Right atrium auricular region (tissue), 2 donors: ENCODE results near the gene COMMD10. TPM values are rescaled to one million over a fixed set of nuclear protein-coding genes. Genes with fewer than 3 reads are reported as not detected.

Experiments
- DNase-seq: peaks from one replicate; pipeline ENCODE4 v3.0.0-alpha.2; 2019; ENCODE audit warnings: low spot score
- H3K27ac ChIP-seq, 2 donors: fragments of 200-600 bp; sonication (generic); 1 replicate in 1 of 2; 2 replicates in 1 of 2; pipeline ENCODE4 v1.5.1; 2016 to 2019
- H3K27me3 ChIP-seq, 2 donors: fragments of 200-600 bp; sonication (generic); one replicate each; pipeline versions ENCODE4 v1.5.1 to v1.6.0; 2017 to 2019
- H3K36me3 ChIP-seq: fragments of 200-600 bp; sonication (generic); one replicate; pipeline ENCODE4 v1.5.1; 2016
- H3K4me1 ChIP-seq, 2 donors: fragments of 200-600 bp; sonication (generic); one replicate each; pipeline versions ENCODE4 v1.5.1 to v1.6.0; 2017 to 2019
- H3K4me3 ChIP-seq, 2 donors: fragments of 200-600 bp; sonication (generic); 1 replicate in 1 of 2; 2 replicates in 1 of 2; pipeline ENCODE4 v1.5.1; 2017 to 2019; ENCODE audit warnings: mild to moderate bottlenecking in 1 of 2, moderate library complexity in 1 of 2
- H3K9me3 ChIP-seq, 2 donors: fragments of 200-600 bp; sonication (generic); one replicate each; pipeline ENCODE4 v1.5.1; 2019
- CTCF ChIP-seq, 2 donors: fragments of 200-600 bp; sonication (generic); IDR thresholded peaks; one replicate each; pipeline ENCODE4 v1.5.1; 2019; ENCODE audit warnings: antibody characterized with exemption in 2 of 2
- total RNA-seq, 2 donors: library from RNA; depleted of rRNA; stranded (reverse); fragments of >200 nt; gene quantifications; one replicate each; pipeline ENCODE4 v1.1.0, GENCODE V29; 2016

COMMD10 gene
- total RNA-seq, 2 donors from 2014 or later, result 20.2 to 43.6 TPM

GRCh38 chr5:116145416-116145815 lies 60.6 kb downstream of the COMMD10 start:
- Histone ChIP-seq H3K4me1 (no peaks in the 10 kb centered on the region), H3K27ac (no peak overlapping the region), H3K27me3 (no peaks in the 10 kb centered on the region), H3K36me3 (no peaks in the 10 kb centered on the region), H3K9me3 (no peaks in the 10 kb centered on the region), H3K4me3 (no peak overlapping the region)
- no peak for TF ChIP-seq CTCF (IDR thresholded peaks at IDR 0.05)
- DNase-seq, result no peak

DNA sequence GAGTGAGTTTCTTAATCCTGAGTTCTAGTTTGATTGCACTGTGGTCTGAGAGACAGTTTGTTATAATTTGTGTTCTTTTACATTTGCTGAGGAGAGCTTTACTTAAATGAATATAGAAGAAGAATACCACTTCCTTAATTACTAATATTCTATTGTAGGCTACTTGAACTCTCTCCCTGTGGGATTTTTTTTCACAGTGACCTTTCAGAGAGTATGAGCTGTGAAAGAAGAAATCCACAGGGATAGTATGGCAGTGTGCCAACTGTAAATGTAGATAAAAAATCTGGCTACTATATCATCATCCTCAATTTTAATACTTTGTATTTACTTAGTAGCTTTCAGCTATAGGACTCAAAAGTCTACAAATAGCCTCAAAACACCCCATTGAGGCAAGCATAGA lies 67.3 kb downstream of the COMMD10 start:
- Histone ChIP-seq H3K36me3 (no peaks in the 10 kb centered on the region), H3K27ac (no peak overlapping the region), H3K9me3 (no peaks in the 10 kb centered on the region), H3K4me3 (no peak overlapping the region), H3K4me1 (peaks cover 0 to 11% of the 10 kb centered on the region in 2 donors), H3K27me3 (no peaks in the 10 kb centered on the region)
- DNase-seq, result no peak
- no peak for TF ChIP-seq CTCF (IDR thresholded peaks at IDR 0.05)

- H3K27ac ChIP-seq, result no peak overlapping the region
- no peaks in the 10 kb centered on the region for H3K27me3 ChIP-seq
- no peak overlapping the region for H3K4me3 ChIP-seq
- H3K4me1 ChIP-seq, result peaks cover 0 to 11% of the 10 kb centered on the region in 2 donors
- no peak for TF ChIP-seq CTCF (IDR thresholded peaks at IDR 0.05)
- no peaks in the 10 kb centered on the region for H3K9me3 ChIP-seq
- no peaks in the 10 kb centered on the region for H3K36me3 ChIP-seq
- no peak for DNase-seq
Measured at GRCh38 chr5:116153687-116154174, 68.9 kb downstream of the COMMD10 start.

DNA sequence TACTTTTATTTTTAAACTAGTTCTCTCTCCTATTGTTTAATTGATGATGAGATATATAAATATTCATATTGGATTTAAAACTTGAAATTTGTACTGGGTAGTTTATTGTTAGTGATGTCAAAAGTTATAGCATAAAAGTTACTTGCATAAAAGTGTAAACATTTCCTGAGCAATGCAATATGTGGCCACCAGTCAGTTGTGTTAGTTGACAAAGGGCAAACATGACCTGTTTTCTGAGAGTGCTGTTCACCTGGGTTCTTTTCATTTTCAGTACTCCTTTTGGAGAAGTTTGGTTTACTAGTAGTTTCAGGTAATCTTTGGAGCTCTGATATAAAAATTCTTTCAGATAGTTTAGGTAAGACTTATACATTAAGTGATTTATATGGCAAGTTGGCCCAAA lies 69.4 kb downstream of the COMMD10 start:
- no peak for TF ChIP-seq CTCF (IDR thresholded peaks at IDR 0.05)
- Histone ChIP-seq H3K4me1 (peaks cover 0 to 11% of the 10 kb centered on the region in 2 donors), H3K9me3 (no peaks in the 10 kb centered on the region), H3K36me3 (no peaks in the 10 kb centered on the region), H3K27ac (no peak overlapping the region), H3K27me3 (no peaks in the 10 kb centered on the region), H3K4me3 (no peak overlapping the region)
- no peak for DNase-seq

DNA sequence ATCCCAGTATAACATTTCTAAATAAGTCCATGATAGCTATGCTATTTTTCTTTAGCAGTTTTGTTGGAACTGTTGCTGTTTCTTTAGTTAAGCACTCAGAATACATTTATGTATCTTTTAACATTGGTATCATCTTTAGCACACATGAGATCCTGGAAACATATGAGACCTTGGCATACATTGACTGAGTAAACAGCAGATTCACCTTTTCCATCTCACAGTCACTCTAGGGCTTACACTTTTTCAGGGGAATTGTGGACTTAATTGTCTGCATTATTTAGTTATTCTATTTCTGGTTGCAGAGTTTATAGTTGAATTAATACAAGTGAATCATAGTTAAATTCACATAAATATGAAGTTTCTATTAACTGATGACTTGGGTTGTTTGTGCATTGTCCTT lies 70.1 kb downstream of the COMMD10 start:
- DNase-seq, result no peak
- no peak for TF ChIP-seq CTCF (IDR thresholded peaks at IDR 0.05)
- no peaks in the 10 kb centered on the region for H3K36me3 ChIP-seq
- H3K9me3 ChIP-seq, result no peaks in the 10 kb centered on the region
- H3K4me3 ChIP-seq, result no peak overlapping the region
- H3K27me3 ChIP-seq, result no peaks in the 10 kb centered on the region
- no peak overlapping the region for H3K27ac ChIP-seq
- peaks cover 0 to 11% of the 10 kb centered on the region in 2 donors for H3K4me1 ChIP-seq

DNA sequence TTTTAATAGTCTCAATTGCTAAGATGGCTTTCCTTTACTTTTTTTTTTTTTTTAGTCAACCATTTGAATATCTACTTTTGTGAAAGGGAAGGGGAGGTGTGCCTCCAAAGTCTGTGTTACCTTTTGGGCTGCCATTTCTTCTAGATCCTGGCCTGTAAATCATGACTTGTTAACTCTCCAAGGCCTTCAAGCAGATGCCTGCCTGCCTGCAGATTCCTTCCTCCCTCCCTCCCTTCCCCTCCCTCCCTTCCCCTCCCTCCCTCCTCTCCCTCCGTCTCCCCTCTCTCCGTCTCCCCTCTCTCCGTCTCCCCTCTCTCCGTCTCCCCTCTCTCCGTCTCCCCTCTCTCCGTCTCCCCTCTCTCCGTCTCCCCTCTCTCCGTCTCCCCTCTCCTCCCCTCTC lies 73.1 kb downstream of the COMMD10 start:
- TF ChIP-seq CTCF (IDR thresholded peaks at IDR 0.05), result no peak
- peaks cover 0 to 9% of the 10 kb centered on the region in 2 donors for H3K4me1 ChIP-seq
- no peak overlapping the region for H3K27ac ChIP-seq
- H3K27me3 ChIP-seq, result no peaks in the 10 kb centered on the region
- no peak for DNase-seq
- no peaks in the 10 kb centered on the region for H3K36me3 ChIP-seq
- no peak overlapping the region for H3K4me3 ChIP-seq
- H3K9me3 ChIP-seq, result no peaks in the 10 kb centered on the region
